ENCODE data around the gene PARP9.

PARP9 gene

DNA sequence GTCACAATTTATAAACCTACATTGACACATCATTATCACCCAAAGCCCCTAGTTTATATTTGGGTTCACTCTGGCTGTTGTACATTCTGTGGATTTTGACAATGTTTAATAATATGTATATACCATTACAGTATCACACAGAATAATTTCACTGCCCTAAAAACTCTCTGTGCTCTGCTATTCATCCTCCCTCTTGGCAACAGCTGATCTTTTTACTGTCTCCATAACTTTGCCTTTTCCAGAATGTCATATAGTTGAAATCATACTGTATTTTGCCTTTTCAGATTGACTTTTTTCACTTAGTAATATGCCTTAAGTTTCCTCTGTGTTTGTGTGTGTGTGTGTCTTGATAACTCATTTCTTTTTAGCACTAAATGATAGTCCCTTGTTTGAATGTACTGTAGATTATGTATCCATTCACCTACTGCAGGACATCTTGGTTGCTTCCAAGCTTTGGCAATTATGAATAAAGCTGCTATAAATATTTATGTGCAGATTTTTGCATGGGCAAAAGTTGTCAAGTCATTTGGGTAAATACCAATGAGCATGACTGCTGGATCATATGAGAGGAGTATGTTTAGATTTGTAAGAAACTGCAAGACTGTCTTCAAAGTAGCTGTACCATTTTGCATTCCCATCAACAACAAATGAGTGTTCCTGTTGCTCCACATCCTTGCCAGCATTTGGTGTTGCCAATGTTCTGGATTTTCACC lies 22.8 kb upstream of the PARP9 start:
- H3K4me3 ChIP-seq (ENCODE audit: low read depth, low read length): no peak overlapping the region
- TF ChIP-seq, protein P1, sequence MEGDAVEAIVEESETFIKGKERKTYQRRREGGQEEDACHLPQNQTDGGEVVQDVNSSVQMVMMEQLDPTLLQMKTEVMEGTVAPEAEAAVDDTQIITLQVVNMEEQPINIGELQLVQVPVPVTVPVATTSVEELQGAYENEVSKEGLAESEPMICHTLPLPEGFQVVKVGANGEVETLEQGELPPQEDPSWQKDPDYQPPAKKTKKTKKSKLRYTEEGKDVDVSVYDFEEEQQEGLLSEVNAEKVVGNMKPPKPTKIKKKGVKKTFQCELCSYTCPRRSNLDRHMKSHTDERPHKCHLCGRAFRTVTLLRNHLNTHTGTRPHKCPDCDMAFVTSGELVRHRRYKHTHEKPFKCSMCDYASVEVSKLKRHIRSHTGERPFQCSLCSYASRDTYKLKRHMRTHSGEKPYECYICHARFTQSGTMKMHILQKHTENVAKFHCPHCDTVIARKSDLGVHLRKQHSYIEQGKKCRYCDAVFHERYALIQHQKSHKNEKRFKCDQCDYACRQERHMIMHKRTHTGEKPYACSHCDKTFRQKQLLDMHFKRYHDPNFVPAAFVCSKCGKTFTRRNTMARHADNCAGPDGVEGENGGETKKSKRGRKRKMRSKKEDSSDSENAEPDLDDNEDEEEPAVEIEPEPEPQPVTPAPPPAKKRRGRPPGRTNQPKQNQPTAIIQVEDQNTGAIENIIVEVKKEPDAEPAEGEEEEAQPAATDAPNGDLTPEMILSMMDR (IDR thresholded peaks at IDR 0.05; ENCODE audit: low read depth, low read length, missing control alignments): no peak
- no peak for DNase-seq (ENCODE audit: low read depth)

DNA sequence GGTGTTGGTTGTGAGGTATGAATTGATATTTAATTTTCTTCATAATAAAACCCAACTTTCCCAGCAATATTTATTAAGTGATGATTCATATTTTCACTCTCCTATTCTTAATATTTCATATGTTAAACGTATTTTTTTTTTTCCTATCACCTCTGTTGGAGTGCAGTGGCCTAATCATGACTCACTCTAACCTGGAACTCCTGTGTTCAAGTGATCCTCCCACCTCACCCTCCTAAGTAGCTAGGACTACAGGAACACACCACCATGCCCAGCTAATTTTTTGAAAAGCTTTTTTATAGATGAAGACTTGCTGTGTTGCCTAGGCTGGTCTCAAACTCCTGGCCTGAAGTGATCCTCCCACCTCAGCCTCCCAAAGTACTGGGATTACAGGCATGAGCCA lies 22.0 kb upstream of the PARP9 start:
- no peak overlapping the region for H3K4me3 ChIP-seq (ENCODE audit: low read depth, low read length)
- TF ChIP-seq, protein P1 (IDR thresholded peaks at IDR 0.05; ENCODE audit: low read depth, low read length, missing control alignments): no peak
- DNase-seq (ENCODE audit: low read depth): no peak

DNA sequence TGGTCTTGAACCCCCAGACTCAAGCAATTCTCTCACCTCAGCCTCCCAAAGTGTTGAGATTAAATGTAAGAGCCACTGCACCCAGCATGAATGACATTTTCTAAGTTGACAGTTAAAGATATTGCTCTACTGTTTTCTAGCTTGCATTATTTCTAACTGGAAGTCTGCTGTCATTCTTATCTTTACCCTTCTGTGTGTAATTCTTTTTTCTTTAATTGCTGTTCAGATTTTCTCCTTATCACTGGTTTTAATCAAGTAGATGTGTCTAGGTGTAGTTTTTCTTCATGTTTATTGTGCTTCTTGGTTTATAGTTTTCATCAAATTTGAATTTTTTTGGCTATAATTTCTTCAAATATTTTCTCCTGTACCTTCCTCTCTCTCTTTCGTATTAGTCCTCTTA lies 18.3 kb upstream of the PARP9 start:
- DNase-seq (ENCODE audit: low read depth): no peak
- TF ChIP-seq, protein P1 (IDR thresholded peaks at IDR 0.05; ENCODE audit: low read depth, low read length, missing control alignments): no peak
- H3K4me3 ChIP-seq (ENCODE audit: low read depth, low read length): no peak overlapping the region

DNA sequence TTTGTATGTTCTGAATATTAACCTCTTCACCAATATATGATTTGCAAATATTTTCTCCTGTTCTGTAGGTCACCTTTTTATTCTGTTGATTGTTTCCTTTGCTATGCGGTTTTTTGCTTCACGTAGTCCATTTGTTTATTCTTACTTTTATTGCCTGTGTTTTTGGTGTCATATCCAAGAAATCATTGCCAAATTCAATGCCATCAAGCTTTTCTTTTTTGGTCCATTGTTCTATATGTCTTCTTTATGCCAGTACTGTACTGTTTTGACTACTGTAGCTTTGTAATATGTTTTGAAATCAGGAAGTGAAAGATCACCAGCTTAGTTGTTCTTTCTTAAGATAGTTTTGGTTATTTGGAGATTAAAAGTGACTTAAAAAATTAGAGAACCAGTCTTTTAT lies 17.5 kb upstream of the PARP9 start:
- H3K4me3 ChIP-seq (ENCODE audit: low read depth, low read length): no peak overlapping the region
- no peak for DNase-seq (ENCODE audit: low read depth)
- TF ChIP-seq, protein P1 (IDR thresholded peaks at IDR 0.05; ENCODE audit: low read depth, low read length, missing control alignments): no peak

DNA sequence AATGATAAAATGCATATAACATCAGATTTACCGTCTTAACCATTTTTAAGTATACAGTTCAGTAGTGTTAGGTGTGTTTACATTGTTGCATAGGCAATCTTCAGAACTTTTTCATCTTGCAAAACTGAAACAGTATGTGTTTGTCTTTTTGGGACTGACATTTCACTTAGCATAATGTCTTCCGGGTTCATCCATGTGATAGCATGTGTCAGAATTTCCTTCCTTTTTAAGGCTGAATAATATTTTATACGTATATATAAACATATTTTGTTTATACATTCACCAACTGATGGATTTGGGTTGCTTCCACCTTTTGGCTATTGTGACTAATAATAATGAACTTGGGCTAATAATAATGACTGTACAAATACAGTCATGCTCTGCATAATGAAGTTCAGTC lies 16.4 kb upstream of the PARP9 start:
- DNase-seq (ENCODE audit: low read depth): no peak
- H3K4me3 ChIP-seq (ENCODE audit: low read depth, low read length): no peak overlapping the region
- TF ChIP-seq, protein P1 (IDR thresholded peaks at IDR 0.05; ENCODE audit: low read depth, low read length, missing control alignments): no peak

DNA sequence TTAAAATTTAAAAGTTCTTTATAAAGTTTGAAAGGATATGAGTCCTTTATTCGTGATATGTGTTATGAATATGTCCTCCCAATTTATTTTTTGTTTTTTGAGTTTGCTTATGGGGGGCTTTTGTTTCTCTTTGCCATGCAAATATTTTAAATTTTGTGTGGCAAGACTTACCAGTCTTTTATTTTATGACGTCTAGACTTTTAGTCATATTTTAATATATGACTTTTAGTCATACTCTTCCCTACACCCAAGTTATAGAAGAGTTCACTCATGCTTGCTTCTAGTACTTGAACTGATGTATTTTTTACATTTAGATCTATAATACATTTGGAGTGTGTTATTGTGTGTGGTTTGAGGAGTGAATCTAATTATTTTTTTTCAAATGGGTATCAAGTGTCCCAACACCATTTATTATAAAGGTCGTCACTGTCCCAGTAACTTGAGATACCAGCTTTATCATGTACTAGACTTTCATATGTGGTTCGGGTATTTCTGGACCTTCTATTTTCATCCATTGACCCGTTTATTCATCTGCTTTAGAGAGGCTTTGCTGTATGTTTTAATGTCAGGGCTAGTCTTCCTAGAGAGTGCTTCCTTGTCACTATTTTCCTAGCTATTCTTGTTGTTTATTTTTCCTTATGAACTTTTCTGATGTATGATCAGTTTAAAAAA lies 14.1 kb upstream of the PARP9 start:
- TF ChIP-seq, protein P1 (IDR thresholded peaks at IDR 0.05; ENCODE audit: low read depth, low read length, missing control alignments): no peak
- peak overlapping the region; percentile 90 for H3K4me3 ChIP-seq (ENCODE audit: low read depth, low read length)
- no peak for DNase-seq (ENCODE audit: low read depth)
